Measurements from ENCODE around the gene IGF2. TPM values are rescaled to one million over a fixed set of nuclear protein-coding genes. Genes with fewer than 3 reads are reported as not detected.

Gene IGF2
- total RNA-seq, 2 experiments from 2014 or later, result 0.06 to 0.08 TPM

DNA sequence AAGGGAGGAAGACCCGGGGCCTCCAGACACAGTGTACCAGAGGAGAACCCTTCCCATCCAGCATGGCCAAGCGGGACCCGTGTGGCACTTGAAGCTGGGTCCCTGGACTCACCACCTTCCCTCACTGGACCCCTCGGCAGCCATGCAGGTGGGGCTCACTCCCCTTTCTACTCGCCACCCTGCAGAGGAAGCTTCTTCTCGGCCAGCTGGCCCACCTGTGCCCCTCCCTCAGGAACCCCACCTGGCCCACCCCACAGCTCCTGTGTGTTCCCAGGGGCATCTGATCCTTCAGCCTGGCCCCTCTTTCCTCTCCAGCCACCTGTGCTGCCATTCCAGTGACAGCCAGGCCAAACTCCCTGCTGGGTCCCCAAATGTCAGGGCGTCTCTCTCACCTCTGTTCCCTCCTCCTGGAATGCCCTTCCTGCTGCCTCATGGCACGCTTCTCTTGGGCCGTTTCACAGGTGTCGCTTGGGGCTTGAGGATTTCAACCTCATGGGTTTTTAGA lies 38.0 kb downstream of the IGF2 start:
- Mint-ChIP-seq H3K4me3 (no peak overlapping the region), H3K27ac (no peak overlapping the region), H3K36me3 (no peaks in the 10 kb centered on the region), H3K9me3 (no peaks in the 10 kb centered on the region), H3K4me1 (peaks cover 2% of the 10 kb centered on the region), H3K27me3 (no peaks in the 10 kb centered on the region)
- DNase-seq, result no peak

DNA sequence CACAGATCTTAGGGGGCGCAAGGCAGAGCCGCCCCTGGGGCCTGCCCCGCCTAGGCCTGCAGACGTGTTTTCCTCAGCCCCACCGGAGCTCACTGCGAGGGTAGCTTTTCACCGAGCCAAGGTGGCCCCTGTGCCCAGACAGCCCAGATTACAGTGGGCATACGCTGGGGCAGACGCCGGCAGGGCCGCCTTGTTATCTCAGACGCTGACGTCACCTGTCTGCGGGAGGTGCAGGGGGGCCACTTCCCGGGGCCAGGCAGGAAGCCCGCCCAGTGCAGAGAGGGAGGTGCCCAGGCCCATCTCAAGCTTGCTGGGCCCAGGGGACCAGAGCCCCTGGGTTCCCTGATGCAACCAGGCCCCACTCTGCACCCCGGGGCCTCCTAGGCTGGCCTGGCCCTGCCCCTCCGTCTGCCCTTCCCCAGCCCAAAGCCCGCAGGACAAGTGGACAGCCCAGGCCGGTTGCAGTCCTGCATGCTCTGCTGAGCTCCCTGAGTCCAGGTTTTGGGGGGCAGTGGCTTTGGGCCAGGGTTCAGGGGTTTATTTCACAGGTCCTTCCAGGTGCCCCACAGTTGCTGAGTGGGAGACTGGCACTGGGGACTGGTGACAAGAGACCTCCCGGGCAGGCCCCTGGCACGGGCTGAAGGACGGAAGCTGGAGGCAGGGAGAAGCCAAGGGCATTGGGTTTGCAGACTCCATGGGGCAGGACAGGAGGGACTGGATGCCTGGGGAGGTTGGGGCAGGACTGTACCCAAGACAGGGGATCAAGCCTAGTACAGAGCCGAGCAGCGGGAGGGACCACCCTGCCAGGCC lies 38.6 kb downstream of the IGF2 start:
- Mint-ChIP-seq H3K4me1 (peaks cover 2% of the 10 kb centered on the region), H3K4me3 (no peak overlapping the region), H3K36me3 (no peaks in the 10 kb centered on the region), H3K27me3 (no peaks in the 10 kb centered on the region), H3K9me3 (no peaks in the 10 kb centered on the region), H3K27ac (no peak overlapping the region)
- peak; percentile 23 for DNase-seq

GRCh38 chr11:2099516-2100349 lies 39.5 kb downstream of the IGF2 start:
- DNase-seq, result no peak
- Mint-ChIP-seq H3K9me3 (no peaks in the 10 kb centered on the region), H3K4me1 (peaks cover 2% of the 10 kb centered on the region), H3K4me3 (no peak overlapping the region), H3K27ac (no peak overlapping the region), H3K36me3 (no peaks in the 10 kb centered on the region), H3K27me3 (no peaks in the 10 kb centered on the region)

- H3K27ac Mint-ChIP-seq, result no peak overlapping the region
- H3K27me3 Mint-ChIP-seq, result peaks cover under 1% of the 10 kb centered on the region
- H3K4me3 Mint-ChIP-seq, result no peak overlapping the region
- no peaks in the 10 kb centered on the region for H3K36me3 Mint-ChIP-seq
- H3K4me1 Mint-ChIP-seq, result peaks cover 2% of the 10 kb centered on the region
- no peaks in the 10 kb centered on the region for H3K9me3 Mint-ChIP-seq
- DNase-seq, result no peak
Observed at GRCh38 chr11:2098691-2099515, 40.3 kb downstream of the IGF2 start.

GRCh38 chr11:2097998-2098690 lies 41.0 kb downstream of the IGF2 start:
- H3K4me3 Mint-ChIP-seq, result no peak overlapping the region
- no peaks in the 10 kb centered on the region for H3K9me3 Mint-ChIP-seq
- no peaks in the 10 kb centered on the region for H3K36me3 Mint-ChIP-seq
- H3K4me1 Mint-ChIP-seq, result peaks cover 6% of the 10 kb centered on the region
- H3K27ac Mint-ChIP-seq, result no peak overlapping the region
- no peak for DNase-seq
- H3K27me3 Mint-ChIP-seq, result peaks cover 8% of the 10 kb centered on the region

DNA sequence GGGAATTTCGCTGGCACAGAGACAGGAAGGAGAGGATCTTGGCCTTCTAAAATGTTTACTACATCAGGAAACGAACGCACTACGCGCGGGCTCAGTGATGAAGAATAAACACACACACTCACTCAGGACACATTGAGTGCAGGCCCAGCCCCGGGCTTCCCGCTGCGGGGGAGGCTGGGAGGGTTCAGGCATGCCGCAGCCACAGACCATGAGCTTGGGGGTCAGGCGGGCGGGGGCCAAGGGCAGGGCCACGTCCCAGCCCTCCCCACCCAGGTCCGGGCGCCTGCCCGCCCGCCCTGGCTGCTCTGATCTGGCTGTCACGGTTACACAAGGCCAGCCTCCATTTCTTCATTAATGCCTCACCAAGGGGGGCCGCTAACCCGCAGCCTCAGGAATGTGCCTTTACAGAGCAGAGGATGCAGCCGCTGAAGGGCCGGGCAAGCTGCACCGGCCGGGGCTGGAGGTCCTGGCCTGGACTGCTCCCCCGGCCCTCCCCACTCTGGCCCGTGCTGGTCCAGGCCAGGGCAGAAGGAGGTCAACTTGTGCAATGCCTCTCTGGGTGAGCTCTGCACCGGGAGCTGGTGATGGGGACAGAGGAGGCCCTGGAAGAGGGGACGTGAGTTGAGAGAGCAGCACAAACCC lies 41.7 kb downstream of the IGF2 start:
- no peak for DNase-seq

DNA sequence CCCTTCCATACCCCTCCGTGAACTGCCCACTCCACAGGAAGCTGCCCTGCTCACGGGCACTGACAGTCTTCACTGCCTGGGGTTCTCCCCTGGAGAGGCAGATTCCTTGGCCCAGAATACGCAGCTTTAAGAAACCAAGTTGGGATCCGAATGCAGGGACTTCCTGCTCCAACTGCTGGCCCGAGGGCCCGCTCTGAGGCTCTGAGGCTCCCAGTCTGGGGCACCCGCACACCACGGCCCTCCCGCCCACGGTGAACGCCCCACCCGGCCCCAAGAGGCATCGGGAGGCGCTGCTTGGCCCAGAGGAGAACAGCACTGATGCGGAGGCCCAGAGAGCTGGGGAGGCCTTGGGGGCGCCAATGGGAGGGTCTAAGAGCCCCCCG lies 42.3 kb downstream of the IGF2 start:
- no peak for DNase-seq
- peaks cover 9% of the 10 kb centered on the region for H3K4me1 Mint-ChIP-seq
- no peak overlapping the region for H3K4me3 Mint-ChIP-seq
- no peaks in the 10 kb centered on the region for H3K36me3 Mint-ChIP-seq
- no peak overlapping the region for H3K27ac Mint-ChIP-seq
- H3K9me3 Mint-ChIP-seq, result no peaks in the 10 kb centered on the region
- H3K27me3 Mint-ChIP-seq, result peaks cover 15% of the 10 kb centered on the region

More for the DNA sequence above, 41.7 kb downstream of the IGF2 start:
- H3K27ac Mint-ChIP-seq, result no peak overlapping the region
- peaks cover 9% of the 10 kb centered on the region for H3K4me1 Mint-ChIP-seq
- H3K4me3 Mint-ChIP-seq, result no peak overlapping the region
- no peaks in the 10 kb centered on the region for H3K36me3 Mint-ChIP-seq
- peaks cover 11% of the 10 kb centered on the region for H3K27me3 Mint-ChIP-seq
- no peaks in the 10 kb centered on the region for H3K9me3 Mint-ChIP-seq

DNA sequence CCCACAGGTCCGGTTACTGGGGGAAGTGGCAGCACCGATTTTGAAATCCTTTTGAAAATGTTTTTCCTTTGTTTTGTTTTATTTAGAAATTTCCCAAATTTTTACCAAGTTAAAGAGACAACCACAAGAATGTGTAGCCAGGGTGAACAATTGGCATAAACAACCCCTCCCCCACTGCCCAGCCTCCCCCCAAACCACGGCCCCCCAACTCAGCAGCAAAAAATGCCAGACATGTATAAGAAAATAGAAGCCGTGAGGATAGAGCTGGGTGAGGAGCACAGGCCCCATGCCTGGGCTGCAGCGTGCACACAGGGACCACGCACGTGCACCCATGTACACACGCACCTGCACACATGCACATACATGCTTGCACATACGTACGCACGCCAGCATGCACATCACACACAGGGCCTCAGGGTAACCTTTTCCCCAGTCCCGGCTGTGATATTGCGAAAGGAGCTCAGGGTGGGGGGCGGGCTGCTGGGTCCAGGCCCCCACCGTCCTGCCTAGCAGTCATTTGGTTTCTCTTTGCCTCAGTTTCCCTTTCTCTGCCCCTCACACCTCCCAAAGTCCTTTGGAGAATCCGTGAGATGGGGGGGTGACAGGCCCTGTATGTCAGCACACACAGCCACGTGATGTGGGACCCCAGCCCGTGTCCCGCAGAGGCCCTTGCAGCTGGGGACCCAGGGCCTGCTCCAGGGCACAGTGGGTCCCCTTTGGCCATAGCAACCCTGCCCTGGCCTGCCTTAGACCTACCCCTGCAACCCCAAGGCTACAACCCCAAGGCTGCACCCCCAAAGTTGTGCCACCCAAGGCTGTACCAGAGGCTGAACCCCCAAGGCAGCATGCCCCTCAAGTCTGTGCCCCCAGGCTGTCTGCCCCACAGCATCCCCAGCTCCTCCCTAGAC lies 42.9 kb downstream of the IGF2 start:
- Mint-ChIP-seq H3K4me3 (no peak overlapping the region), H3K27me3 (peaks cover 18% of the 10 kb centered on the region), H3K4me1 (peaks cover 9% of the 10 kb centered on the region), H3K36me3 (no peaks in the 10 kb centered on the region), H3K9me3 (no peaks in the 10 kb centered on the region), H3K27ac (no peak overlapping the region)
- no peak for DNase-seq

DNA sequence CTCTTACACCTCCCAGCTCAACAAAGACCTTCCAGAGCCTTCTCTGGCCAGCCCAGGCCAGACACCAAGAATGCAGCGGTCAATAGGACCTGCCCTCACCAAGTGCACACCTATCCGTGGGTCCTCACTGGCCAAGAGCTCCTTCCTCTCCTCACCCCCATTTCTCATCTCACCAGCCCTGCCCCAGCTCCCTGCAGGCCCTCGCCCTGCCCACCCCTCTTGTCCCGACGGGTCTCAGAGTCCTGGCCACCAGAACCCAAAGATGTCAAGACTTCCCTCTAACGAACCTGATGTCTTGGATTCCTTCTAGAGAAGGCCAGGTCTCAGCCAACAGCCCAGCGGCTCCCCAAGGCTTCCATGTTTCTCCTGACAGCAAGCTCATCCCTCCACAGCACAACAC lies 43.6 kb downstream of the IGF2 start:
- no peaks in the 10 kb centered on the region for H3K36me3 Mint-ChIP-seq
- H3K4me3 Mint-ChIP-seq, result no peak overlapping the region
- no peaks in the 10 kb centered on the region for H3K9me3 Mint-ChIP-seq
- DNase-seq, result no peak
- H3K4me1 Mint-ChIP-seq, result peaks cover 9% of the 10 kb centered on the region
- no peak overlapping the region for H3K27ac Mint-ChIP-seq
- H3K27me3 Mint-ChIP-seq, result peaks cover 18% of the 10 kb centered on the region

- no peaks in the 10 kb centered on the region for H3K9me3 Mint-ChIP-seq
- H3K4me1 Mint-ChIP-seq, result peaks cover 8% of the 10 kb centered on the region
- H3K27ac Mint-ChIP-seq, result no peak overlapping the region
- H3K27me3 Mint-ChIP-seq, result peaks cover 18% of the 10 kb centered on the region
- no peak overlapping the region for H3K4me3 Mint-ChIP-seq
- no peak for DNase-seq
- no peaks in the 10 kb centered on the region for H3K36me3 Mint-ChIP-seq
Observed at GRCh38 chr11:2095198-2095520, 44.0 kb downstream of the IGF2 start.

DNA sequence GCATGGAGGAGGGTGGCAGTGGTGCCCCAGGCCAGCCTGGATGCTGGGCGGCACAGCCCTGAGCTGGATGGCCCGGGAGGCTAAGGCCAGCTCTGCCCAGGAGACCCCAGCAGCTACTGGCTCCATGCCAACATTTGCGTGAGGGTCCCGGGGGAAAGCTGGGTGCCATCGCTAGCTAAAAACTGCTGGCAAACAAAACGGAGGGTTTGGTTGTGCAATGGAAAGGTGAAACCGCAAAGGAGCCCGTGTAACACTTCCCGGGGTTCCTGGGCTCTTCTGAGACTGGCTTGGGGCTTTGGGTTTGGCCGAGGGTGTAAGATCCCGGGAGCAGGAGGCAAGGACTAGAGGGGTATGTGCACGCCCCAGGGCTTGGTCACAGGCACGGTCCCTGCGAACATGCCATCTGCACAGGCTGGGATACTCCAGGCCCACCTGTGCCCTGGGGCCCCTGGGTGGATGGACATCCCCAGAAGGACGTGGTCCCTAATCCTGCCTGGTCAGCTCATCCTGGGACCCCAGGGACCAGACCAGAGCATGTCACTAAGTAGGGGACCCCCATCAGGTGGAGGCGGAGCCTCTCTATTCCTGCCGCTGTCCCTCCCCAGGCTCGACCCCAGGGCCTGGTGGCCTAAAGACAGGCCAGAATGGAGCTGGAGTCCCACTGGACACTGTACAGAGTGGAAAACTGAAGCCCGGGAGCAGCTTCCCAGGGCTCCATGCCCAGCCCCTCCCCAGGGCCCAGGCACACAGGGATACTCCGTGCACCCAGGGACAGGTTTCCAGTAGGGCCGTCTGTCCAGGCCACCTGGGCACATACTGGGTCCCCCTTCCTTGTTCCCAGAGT lies 44.6 kb downstream of the IGF2 start:
- Mint-ChIP-seq H3K27me3 (peaks cover 20% of the 10 kb centered on the region), H3K4me1 (peaks cover 7% of the 10 kb centered on the region), H3K27ac (no peak overlapping the region), H3K9me3 (no peaks in the 10 kb centered on the region), H3K4me3 (no peak overlapping the region), H3K36me3 (no peaks in the 10 kb centered on the region)
- DNase-seq, result no peak

- Mint-ChIP-seq H3K4me3 (no peak overlapping the region), H3K4me1 (peaks cover 7% of the 10 kb centered on the region), H3K9me3 (no peaks in the 10 kb centered on the region), H3K36me3 (no peaks in the 10 kb centered on the region), H3K27ac (no peak overlapping the region), H3K27me3 (peaks cover 24% of the 10 kb centered on the region)
- DNase-seq, result no peak
Observed at GRCh38 chr11:2093575-2094353, 45.4 kb downstream of the IGF2 start.
